Lower leg skin (tissue), 4 donors: ENCODE results near the gene SYNGR3. TPM values are rescaled to one million over a fixed set of nuclear protein-coding genes. Genes with fewer than 3 reads are reported as not detected.
"Not testable (repeated sequence)": the region's sequence is repeated elsewhere in the genome, so short reads cannot be mapped to it uniquely, and the experiment has no call there.

Experiments used
- DNase-seq, 2 donors: peaks; one replicate each; pipeline ENCODE4 v3.0.0-alpha.2; 2019; ENCODE audit warnings: low spot score in 2 of 2
- H3K4me3 ChIP-seq: fragments of 200-600 bp; sonication (generic); 2 replicates; pipeline ENCODE4 v1.5.1; 2017; ENCODE audit warnings: mild to moderate bottlenecking, low read depth; ENCODE audit not compliant: poor library complexity, severe bottlenecking
- CTCF ChIP-seq, 3 donors: fragments of 450-650 bp; IDR thresholded peaks; one replicate each; pipeline ENCODE4 v1.5.1; 2016; ENCODE audit warnings: antibody characterized with exemption in 3 of 3, mild to moderate bottlenecking in 3 of 3, moderate library complexity in 2 of 3
- POLR2A ChIP-seq, 2 donors: fragments of 450-650 bp; IDR thresholded peaks; one replicate each; pipeline ENCODE4 v1.6.1; 2016 to 2017; ENCODE audit warnings: antibody characterized with exemption in 2 of 2, mild to moderate bottlenecking in 1 of 2, moderate library complexity in 1 of 2
- WGBS, 2 donors: methylation state at CpG; one replicate each; pipeline ENCODE4 v1.1.5; 2018; 5-methylcytosine and 5-hydroxymethylcytosine counted together
- intact Hi-C: fragments of 100-400 bp; cut with DNase I; formaldehyde crosslinking; loops from one replicate; pipeline ENCODE4 v1.15.0; 2023; ENCODE audit warnings: low total_unique reads
- total RNA-seq, 4 donors: library from RNA; depleted of rRNA; stranded (reverse); fragments of >200 nt; gene quantifications; one replicate each; pipeline ENCODE4 v1.1.0, GENCODE V29; 2016

The SYNGR3 gene
- total RNA-seq, 4 donors from 2014 or later: 0.72 to 1.1 (median 0.78) TPM; not detected in 1

DNA sequence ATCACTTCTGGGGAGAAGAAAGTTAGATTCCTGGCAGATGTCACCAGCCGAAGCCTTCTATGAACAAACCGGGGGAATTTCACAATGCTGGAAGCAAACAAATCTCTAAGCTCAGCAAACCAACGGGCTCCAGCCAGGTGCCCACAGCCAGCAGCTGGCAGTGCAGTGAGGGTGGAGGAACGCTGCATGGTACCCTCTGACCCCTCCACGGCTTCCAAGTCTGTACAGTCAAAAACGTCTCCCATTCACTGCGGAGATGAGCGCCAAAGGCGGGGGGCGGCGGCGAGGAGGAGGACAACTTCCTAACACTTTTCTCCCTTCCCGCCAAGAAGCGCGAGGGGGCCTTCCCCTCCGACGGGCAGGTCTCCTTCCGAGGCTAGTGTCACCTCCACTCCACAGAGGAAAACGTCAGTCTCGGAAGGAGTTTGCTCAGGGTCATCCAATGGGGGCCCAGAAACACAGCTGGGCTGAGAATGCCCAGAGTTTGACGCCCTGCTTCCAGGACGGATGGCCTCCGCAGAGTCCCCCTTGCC, 18.9 kb downstream of the SYNGR3 start:
- WGBS, 2 donors: 1 to 2% methylated on average over 20 to 23 of the region's 23 CpGs
- TF ChIP-seq POLR2A (IDR thresholded peaks at IDR 0.05): no peak
- TF ChIP-seq CTCF (IDR thresholded peaks at IDR 0.05): no peak
- no peak for DNase-seq
- H3K4me3 ChIP-seq: peak overlapping the region; percentile 87
- intact Hi-C loops: no loop called here

GRCh38 chr16:2009164-2009711, 19.5 kb downstream of the SYNGR3 start:
- 0% methylated on average over 12 to 37 of the region's 55 CpGs for WGBS, 2 donors
- no peak for DNase-seq
- H3K4me3 ChIP-seq: peak overlapping the region; percentile 87
- intact Hi-C loops: no loop called here
- TF ChIP-seq CTCF (IDR thresholded peaks at IDR 0.05): no peak
- no peak for TF ChIP-seq POLR2A (IDR thresholded peaks at IDR 0.05)

- DNase-seq: peak; percentile 31 to 94
- intact Hi-C loops: no loop called here
These were observed 20.2 kb downstream of the SYNGR3 start, which contains the start of gene ZNF598 for GRCh38 chr16:2009791-2010510. Gene ZNF598, minus strand, starts transcription at chr16:2009821.

DNA sequence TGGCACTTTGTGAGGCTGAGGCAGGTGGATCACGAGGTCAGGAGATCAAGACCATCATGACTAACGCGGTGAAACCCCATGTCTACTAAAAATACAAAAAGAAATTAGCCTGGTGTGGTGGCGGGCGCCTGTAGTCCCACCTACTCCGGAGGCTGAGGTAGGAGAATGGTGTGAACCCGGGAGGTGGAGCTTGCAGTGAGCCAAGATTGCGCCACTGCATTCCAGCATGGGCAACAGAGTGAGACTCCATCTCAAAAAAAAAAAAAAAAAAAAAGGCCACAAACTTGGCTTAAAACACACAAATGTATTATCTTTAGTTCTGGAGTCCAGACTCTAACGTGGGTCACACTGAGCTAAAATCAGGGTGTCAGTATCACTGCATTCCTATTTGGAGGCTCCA, 22.0 kb downstream of the SYNGR3 start:
- H3K4me3 ChIP-seq, DNase-seq, intact Hi-C loops: not testable (repeated sequence)
- 80 to 84% methylated on average over 9 of the region's 9 CpGs for WGBS, 2 donors

More at GRCh38 chr16:2009791-2010510, 20.2 kb downstream of the SYNGR3 start, which contains the start of gene ZNF598:
- H3K4me3 ChIP-seq: peak within 1 kb of the TSS; percentile 87
- 1 to 2% methylated on average over 27 to 43 of the region's 52 CpGs for WGBS, 2 donors
- TF ChIP-seq CTCF (IDR thresholded peaks at IDR 0.05) (no peak), POLR2A (IDR thresholded peaks at IDR 0.05) (peak in 1 of 2 donors; percentile 60)

GRCh38 chr16:2013527-2013926, 23.8 kb downstream of the SYNGR3 start:
- no peak for DNase-seq
- WGBS, 2 donors: 88 to 92% methylated on average over 15 of the region's 15 CpGs
- H3K4me3 ChIP-seq: no peak overlapping the region
- TF ChIP-seq POLR2A (IDR thresholded peaks at IDR 0.05) (no peak), CTCF (IDR thresholded peaks at IDR 0.05) (no peak)
- intact Hi-C loops: no loop called here

GRCh38 chr16:2015117-2015946, 25.6 kb downstream of the SYNGR3 start:
- no peak for TF ChIP-seq POLR2A (IDR thresholded peaks at IDR 0.05)
- TF ChIP-seq CTCF (IDR thresholded peaks at IDR 0.05): no peak
- DNase-seq: no peak
- intact Hi-C loops: no loop called here
- H3K4me3 ChIP-seq: no peak overlapping the region
- WGBS, 2 donors: 62 to 65% methylated on average over 24 of the region's 24 CpGs
